IMR-90 (cell line): ENCODE measurements around the gene UBE2B.

Experiments used
- CTCF ChIP-seq: conservative IDR thresholded peaks from 2 replicates; pipeline ENCODE4 v1.5.1; 2012; ENCODE audit warnings: mild to moderate bottlenecking, low read depth, low read length, improper control_type of control experiment
- RAD21 ChIP-seq: IDR thresholded peaks from 2 replicates; pipeline ENCODE4 v1.6.1; 2012; ENCODE audit warnings: low read length, improper control_type of control experiment

GRCh38 chr5:134383980-134384697 lies 12.8 kb downstream of the UBE2B start:
- no peak for TF ChIP-seq CTCF
- TF ChIP-seq RAD21: no peak
